ENCODE data around the gene INSRR. TPM values are rescaled to one million over a fixed set of nuclear protein-coding genes. Genes with fewer than 3 reads are reported as not detected.

INSRR gene
- total RNA-seq, 1 donor from 2014 or later, result not detected

- Mint-ChIP-seq H3K27ac (no peak overlapping the region), H3K4me1 (peaks cover 7% of the 10 kb centered on the region), H3K4me3 (no peak overlapping the region), H3K9me3 (no peaks in the 10 kb centered on the region), H3K36me3 (ENCODE audit: low read depth) (peaks cover 90% of the 10 kb centered on the region), H3K27me3 (no peaks in the 10 kb centered on the region)
- DNase-seq, result no peak
- ATAC-seq (ENCODE audit: low read depth), result no peak
- TF ChIP-seq CTCF (IDR thresholded peaks at IDR 0.05), result no peak
- intact Hi-C loops (cut with micrococcal nuclease), result no loop called here
- CTCF ChIA-PET, result interaction anchor here (1.3 kb wide), 1 partner anchor 65 kb away, joined by 5 read pairs; the partner anchor contains the start of gene NTRK1
- POLR2A ChIA-PET, result interaction anchor here (1.0 kb wide), 1 partner anchor 43 kb away, joined by 3 read pairs; the partner anchor contains the start of gene HDGF
Observed at GRCh38 chr1:156794506-156795373, 64.2 kb downstream of the INSRR start.

Other genes with a start within 250 kb of the INSRR start
- gene HAPLN2, start 239.7 kb downstream of the INSRR start, total RNA-seq, result not detected in 2 replicates
- gene BCAN, start 217.0 kb downstream of the INSRR start, total RNA-seq, result 0.27 and 0.51 TPM in 2 replicates
- not detected in 2 replicates for gene NES, start 181.7 kb downstream of the INSRR start, total RNA-seq
- 0.55 and 0.66 TPM in 2 replicates for gene CRABP2, start 153.5 kb downstream of the INSRR start, total RNA-seq
- 54.5 and 56.7 TPM in 2 replicates for gene METTL25B, start 130.6 kb downstream of the INSRR start, total RNA-seq
- 50.8 and 53.0 TPM in 2 replicates for gene ISG20L2, start 130.4 kb downstream of the INSRR start, total RNA-seq
- gene MRPL24, start 118.0 kb downstream of the INSRR start, total RNA-seq, result 65.8 and 83.7 TPM in 2 replicates
- gene HDGF, start 107.4 kb downstream of the INSRR start, total RNA-seq, result 107 and 113 TPM in 2 replicates
- gene PRCC, start 91.6 kb downstream of the INSRR start, total RNA-seq, result 80.4 and 81.4 TPM in 2 replicates
- gene SH2D2A, start 42.3 kb downstream of the INSRR start, total RNA-seq, result 1.7 and 2.3 TPM in 2 replicates
- gene NTRK1, start 1.7 kb upstream of the INSRR start, total RNA-seq, result 0.11 TPM in 1 of 2 replicates, not detected in the other
- gene PEAR1, start 34.6 kb upstream of the INSRR start, total RNA-seq, result not detected in 2 replicates
- gene LRRC71, start 61.5 kb upstream of the INSRR start, total RNA-seq, result not detected in 2 replicates
- 0.95 and 1.8 TPM in 2 replicates for gene ARHGEF11, start 186.6 kb upstream of the INSRR start, total RNA-seq
- 0.29 TPM in 1 of 2 replicates, not detected in the other for gene ETV3L, start 240.7 kb upstream of the INSRR start, total RNA-seq

Measured in activated B cell treated with CpG ODN at 0.5 μM for 24 hours (primary cell).